H9 (cell line): Measurements from ENCODE around the gene RASL12. TPM values are rescaled to one million over a fixed set of nuclear protein-coding genes. Genes with fewer than 3 reads are reported as not detected.

Experiments used
- DNase-seq: peaks from one replicate; pipeline ENCODE4 v3.0.0-alpha.2; 2017
- H2AFZ ChIP-seq: one replicate; pipeline ENCODE4 v1.6.1; 2013; ENCODE audit warnings: mild to moderate bottlenecking, low read length, control low read depth, moderate library complexity
- H2AK5ac ChIP-seq: 2 replicates; pipeline ENCODE4 v1.6.1; 2013; ENCODE audit warnings: low read length, control low read depth, mixed read lengths; ENCODE audit not compliant: insufficient read length
- H2BK120ac ChIP-seq: one replicate; pipeline ENCODE4 v1.6.1; 2013; ENCODE audit warnings: low read depth, mild to moderate bottlenecking, low read length, control low read depth, inconsistent platforms; ENCODE audit not compliant: poor library complexity, severe bottlenecking
- H2BK12ac ChIP-seq: 2 replicates; pipeline ENCODE4 v1.6.1; 2013; ENCODE audit warnings: low read length, control low read depth, mixed read lengths, low read depth; ENCODE audit not compliant: insufficient read length
- H2BK15ac ChIP-seq: 2 replicates; pipeline ENCODE4 v1.6.1; 2013; ENCODE audit warnings: low read depth, low read length, control low read depth
- H2BK20ac ChIP-seq: one replicate; pipeline ENCODE4 v1.6.1; 2013; ENCODE audit warnings: low read depth, mild to moderate bottlenecking, low read length, control low read depth, inconsistent platforms; ENCODE audit not compliant: poor library complexity, severe bottlenecking
- H2BK5ac ChIP-seq: 2 replicates; pipeline ENCODE4 v1.6.1; 2013; ENCODE audit warnings: low read length, control low read depth, mixed read lengths; ENCODE audit not compliant: insufficient read length
- H3K14ac ChIP-seq: 2 replicates; pipeline ENCODE4 v1.6.1; 2013; ENCODE audit warnings: low read length, control low read depth; ENCODE audit not compliant: insufficient read depth
- H3K18ac ChIP-seq: 2 replicates; pipeline ENCODE4 v1.6.1; 2013; ENCODE audit warnings: low read depth, mild to moderate bottlenecking, mixed read lengths, low read length, control low read depth; ENCODE audit not compliant: insufficient read length
- H3K23ac ChIP-seq: 2 replicates; pipeline ENCODE4 v1.6.1; 2013; ENCODE audit warnings: low read length, control low read depth, mixed read lengths, low read depth; ENCODE audit not compliant: insufficient read length
- H3K23me2 ChIP-seq: 2 replicates; pipeline ENCODE4 v1.6.1; 2013; ENCODE audit warnings: low read depth, mild to moderate bottlenecking, mixed read lengths, low read length, control low read depth; ENCODE audit not compliant: insufficient read length, poor library complexity, severe bottlenecking
- H3K27ac ChIP-seq: 2 replicates; pipeline ENCODE4 v1.5.1; 2013; ENCODE audit warnings: low read length, control low read depth, mixed read lengths, low read depth; ENCODE audit not compliant: insufficient read length
- H3K27me3 ChIP-seq: 2 replicates; pipeline ENCODE4 v1.6.1; 2013; ENCODE audit warnings: low read length, control low read depth, inconsistent platforms; ENCODE audit not compliant: insufficient read depth
- H3K4ac ChIP-seq: 2 replicates; pipeline ENCODE4 v1.6.1; 2013; ENCODE audit warnings: low read depth, mild to moderate bottlenecking, control low read depth, inconsistent platforms, low read length, moderate library complexity
- H3K4me1 ChIP-seq: 2 replicates; pipeline ENCODE4 v1.6.1; 2013; ENCODE audit warnings: low read length, control low read depth, inconsistent platforms; ENCODE audit not compliant: insufficient read depth
- H3K4me2 ChIP-seq: 2 replicates; pipeline ENCODE4 v1.6.1; 2013; ENCODE audit warnings: low read length, control low read depth, mixed read lengths; ENCODE audit not compliant: insufficient read length, insufficient read depth
- H3K56ac ChIP-seq: 2 replicates; pipeline ENCODE4 v1.6.1; 2013; ENCODE audit warnings: low read depth, mild to moderate bottlenecking, mixed read lengths, low read length, control low read depth; ENCODE audit not compliant: insufficient read length
- H3K79me1 ChIP-seq: 2 replicates; pipeline ENCODE4 v1.6.1; 2013; ENCODE audit warnings: low read depth, mild to moderate bottlenecking, moderate library complexity, low read length, control low read depth, inconsistent platforms; ENCODE audit not compliant: insufficient read depth, poor library complexity, severe bottlenecking
- H3K79me2 ChIP-seq: 2 replicates; pipeline ENCODE4 v1.6.1; 2013; ENCODE audit warnings: low read length, control low read depth, inconsistent platforms; ENCODE audit not compliant: insufficient read depth
- H3K9ac ChIP-seq: 2 replicates; pipeline ENCODE4 v1.6.1; 2013; ENCODE audit warnings: low read length, control low read depth, mixed read lengths; ENCODE audit not compliant: insufficient read length; ENCODE audit errors: extremely low read depth
- H3K9me3 ChIP-seq: one replicate; pipeline ENCODE4 v1.6.1; 2013; ENCODE audit warnings: low read depth, low read length, inconsistent platforms; ENCODE audit not compliant: control insufficient read depth
- H3T11ph ChIP-seq: one replicate; pipeline ENCODE4 v1.6.1; 2013; ENCODE audit warnings: mild to moderate bottlenecking, low read length, control low read depth, inconsistent platforms
- H4K20me1 ChIP-seq: one replicate; pipeline ENCODE4 v1.6.1; 2013; ENCODE audit not compliant: control insufficient read depth, insufficient read length, insufficient read depth
- H4K5ac ChIP-seq: 2 replicates; pipeline ENCODE4 v1.6.1; 2013; ENCODE audit warnings: low read depth, mild to moderate bottlenecking, mixed read lengths, low read length, control low read depth; ENCODE audit not compliant: insufficient read length
- H4K8ac ChIP-seq: replicated peaks from 2 replicates; pipeline ENCODE4 v1.6.1; 2013; ENCODE audit warnings: low read length, control low read depth, mixed read lengths, low read depth; ENCODE audit not compliant: insufficient read length
- H4K91ac ChIP-seq: 2 replicates; pipeline ENCODE4 v1.6.1; 2013; ENCODE audit warnings: low read depth, mild to moderate bottlenecking, moderate library complexity, mixed read lengths, low read length, control low read depth; ENCODE audit not compliant: insufficient read length
- H3K27ac Mint-ChIP-seq, 3 experiments: 2 replicates in 2 of 3; 3 replicates in 1 of 3; pipeline ENCODE4 v1.8.0; 2020 to 2021; ENCODE audit warnings: mixed read lengths in 3 of 3, mild to moderate bottlenecking in 1 of 3, moderate library complexity in 1 of 3
- H3K27me3 Mint-ChIP-seq: 2 replicates; pipeline ENCODE4 v1.8.0; 2021; ENCODE audit warnings: low read depth, mild to moderate bottlenecking, moderate library complexity, mixed read lengths
- H3K36me3 Mint-ChIP-seq, 3 experiments: 2 replicates in 2 of 3; 3 replicates in 1 of 3; pipeline ENCODE4 v1.8.0; 2020 to 2021; ENCODE audit warnings: low read depth in 3 of 3, mixed read lengths in 3 of 3; ENCODE audit not compliant: insufficient read depth in 1 of 3
- H3K4me1 Mint-ChIP-seq, 2 experiments: 2 replicates each; pipeline ENCODE4 v1.8.0; 2020; ENCODE audit warnings: mixed read lengths in 2 of 2
- H3K4me3 Mint-ChIP-seq, 2 experiments: 2 replicates in 1 of 2; 3 replicates in 1 of 2; pipeline ENCODE4 v1.8.0; 2020 to 2021; ENCODE audit warnings: mild to moderate bottlenecking in 2 of 2, mixed read lengths in 2 of 2, moderate library complexity in 1 of 2
- H3K9me3 Mint-ChIP-seq, 2 experiments: 2 replicates in 1 of 2; 3 replicates in 1 of 2; pipeline ENCODE4 v1.8.0; 2020; ENCODE audit warnings: mild to moderate bottlenecking in 2 of 2, mixed read lengths in 2 of 2, moderate library complexity in 1 of 2
- CTCF ChIP-seq: fragments of 200-600 bp; sonication (generic); conservative IDR thresholded peaks from 3 replicates; pipeline ENCODE4 v1.8.0; 2021; ENCODE audit warnings: antibody characterized with exemption, mild to moderate bottlenecking
- WGBS: extraction: QIAGEN DNeasy Blood & Tissue Kit; methylation state at CpG from one replicate; pipeline ENCODE4 v1.1.7; 2013; ENCODE audit warnings: missing lambda C conversion rate, low lambda C conversion rate, mixed read lengths; ENCODE audit not compliant: insufficient read length; ENCODE audit errors: extremely low coverage; 5-methylcytosine and 5-hydroxymethylcytosine counted together
- total RNA-seq: library from RNA; stranded (reverse); gene quantifications from 2 replicates; pipeline ENCODE4 v1.2.1, GENCODE V29; 2021

RASL12 gene
- total RNA-seq, 1 experiment from 2014 or later = 7.5 TPM

GRCh38 chr15:65059931-65060596 is 7.7 kb downstream of the RASL12 start:
- Mint-ChIP-seq H3K9me3 (no peaks in the 10 kb centered on the region), H3K4me3 (no peak overlapping the region), H3K36me3 (peaks cover 0 to 6% (median 6%) of the 10 kb centered on the region in 3 experiments; a peak in 3 of 7 replicates), H3K4me1 (peaks cover 0 to under 1% of the 10 kb centered on the region in 2 experiments; a peak in 1 of 4 replicates), H3K27ac (no peak overlapping the region), H3K27me3 (no peaks in the 10 kb centered on the region)
- H3K18ac ChIP-seq = no peak overlapping the region
- H3K79me1 ChIP-seq = no peaks in the 10 kb centered on the region
- H2BK15ac ChIP-seq = no peak overlapping the region
- H2BK120ac ChIP-seq = no peak overlapping the region
- WGBS = no CpG with 5 or more reads among the region's 4 CpGs
- H2AK5ac ChIP-seq = no peak overlapping the region
- no peak overlapping the region for H3K56ac ChIP-seq
- no peak overlapping the region for H3K27ac ChIP-seq
- no peak overlapping the region for H2BK20ac ChIP-seq
- H3K4me2 ChIP-seq = no peak overlapping the region
- H4K91ac ChIP-seq = no peak overlapping the region
- no peaks in the 10 kb centered on the region for H3K4me1 ChIP-seq
- H3K23me2 ChIP-seq = no peaks in the 10 kb centered on the region
- H3K23ac ChIP-seq = no peak overlapping the region
- no peak overlapping the region for H3K4ac ChIP-seq
- no peaks in the 10 kb centered on the region for H3K27me3 ChIP-seq
- no peak for TF ChIP-seq CTCF
- H3K79me2 ChIP-seq = no peaks in the 10 kb centered on the region
- no peak overlapping the region for H2AFZ ChIP-seq
- H3K9ac ChIP-seq = no peak overlapping the region
- H2BK12ac ChIP-seq = no peak overlapping the region
- no peak for DNase-seq
- no peak overlapping the region for H2BK5ac ChIP-seq
- H3K9me3 ChIP-seq = no peaks in the 10 kb centered on the region
- no peaks in the 10 kb centered on the region for H4K20me1 ChIP-seq
- H4K5ac ChIP-seq = no peak overlapping the region
- no peak overlapping the region for H3K14ac ChIP-seq
- H3T11ph ChIP-seq = no peak overlapping the region
- no peak overlapping the region for H4K8ac ChIP-seq
